ENCODE measurements around the gene TACR1.

- no peak for TF ChIP-seq POLR2A (IDR thresholded peaks at IDR 0.05)
- no peak for TF ChIP-seq CTCF (IDR thresholded peaks at IDR 0.05)
Measured at GRCh38 chr2:75020476-75020875, 178.8 kb downstream of the TACR1 start.

All from Peyer's patch (tissue), 4 donors.